GM23338 (cell line): ENCODE results near the gene BCL11B. TPM values are rescaled to one million over a fixed set of nuclear protein-coding genes. Genes with fewer than 3 reads are reported as not detected.

Experiments
- ATAC-seq: fragments of 200-7000 bp; cut with Tn5 transposase; 3 replicates; pipeline ENCODE4 v1.9.1; 2020
- DNase-seq: peaks from one replicate; pipeline ENCODE4 v3.0.0-alpha.2; 2015; ENCODE audit warnings: low spot score
- H2AFZ ChIP-seq: fragments of 200-600 bp; sonication (generic); 2 replicates; pipeline ENCODE4 v1.8.0; 2016; ENCODE audit warnings: antibody characterized with exemption, mild to moderate bottlenecking, moderate library complexity
- H3F3A ChIP-seq: fragments of 200-600 bp; sonication (generic); replicated peaks from 2 replicates; pipeline ENCODE4 v1.8.0; 2017; ENCODE audit warnings: antibody characterized with exemption, mixed run types, low read depth
- H3K27ac ChIP-seq: fragments of 200-600 bp; sonication (generic); 2 replicates; pipeline ENCODE4 v1.6.1; 2016; ENCODE audit warnings: low read depth
- H3K27me3 ChIP-seq: fragments of 200-600 bp; sonication (generic); 2 replicates; pipeline ENCODE4 v1.8.0; 2016; ENCODE audit warnings: mild to moderate bottlenecking, mixed run types, moderate library complexity; ENCODE audit not compliant: insufficient read depth
- H3K36me3 ChIP-seq: fragments of 200-600 bp; sonication (generic); 2 replicates; pipeline ENCODE4 v1.8.0; 2016; ENCODE audit warnings: mild to moderate bottlenecking; ENCODE audit not compliant: insufficient read depth
- H3K4me1 ChIP-seq: fragments of 200-600 bp; sonication (generic); 2 replicates; pipeline ENCODE4 v1.8.0; 2016; ENCODE audit warnings: mild to moderate bottlenecking, moderate library complexity; ENCODE audit not compliant: insufficient read depth
- H3K4me2 ChIP-seq: fragments of 200-600 bp; sonication (generic); 2 replicates; pipeline ENCODE4 v1.7.1; 2017; ENCODE audit warnings: mixed run types
- H3K4me3 ChIP-seq: fragments of 200-600 bp; sonication (generic); 2 replicates; pipeline ENCODE4 v1.6.1; 2016; ENCODE audit warnings: mixed run types
- H3K79me2 ChIP-seq: fragments of 200-600 bp; sonication (generic); replicated peaks from 2 replicates; pipeline ENCODE4 v1.8.0; 2017; ENCODE audit warnings: mild to moderate bottlenecking; ENCODE audit not compliant: insufficient read depth
- H3K9me2 ChIP-seq: fragments of 200-600 bp; sonication (generic); 2 replicates; pipeline ENCODE4 v1.8.0; 2017; ENCODE audit not compliant: insufficient read depth
- H4K20me1 ChIP-seq: fragments of 200-600 bp; sonication (generic); replicated peaks from 2 replicates; pipeline ENCODE4 v1.8.0; 2017; ENCODE audit warnings: mild to moderate bottlenecking; ENCODE audit not compliant: insufficient read depth
- H3K27ac Mint-ChIP-seq: 2 replicates; pipeline ENCODE4 v1.8.0; 2020; ENCODE audit warnings: inconsistent platforms, mild to moderate bottlenecking, moderate library complexity, mixed read lengths
- H3K27me3 Mint-ChIP-seq: 3 replicates; pipeline ENCODE4 v1.8.0; 2022; ENCODE audit warnings: low read depth, mild to moderate bottlenecking, moderate library complexity, mixed read lengths, inconsistent platforms; ENCODE audit not compliant: insufficient read depth, poor library complexity
- H3K36me3 Mint-ChIP-seq: 3 replicates; pipeline ENCODE4 v1.8.0; 2021; ENCODE audit warnings: low read depth, mild to moderate bottlenecking, inconsistent platforms, moderate library complexity, mixed read lengths
- H3K4me1 Mint-ChIP-seq: 3 replicates; pipeline ENCODE4 v1.8.0; 2020; ENCODE audit warnings: mild to moderate bottlenecking, inconsistent platforms, mixed read lengths
- H3K4me3 Mint-ChIP-seq: 3 replicates; pipeline ENCODE4 v1.8.0; 2021; ENCODE audit warnings: moderate library complexity, mild to moderate bottlenecking, inconsistent platforms, mixed read lengths
- H3K9me3 Mint-ChIP-seq: 3 replicates; pipeline ENCODE4 v1.8.0; 2020; ENCODE audit warnings: moderate library complexity, mild to moderate bottlenecking, inconsistent platforms, mixed read lengths
- EZH2 ChIP-seq: fragments of 200-600 bp; sonication (generic); IDR thresholded peaks from one replicate; pipeline ENCODE4 v1.8.0; 2017; ENCODE audit warnings: antibody characterized with exemption, mild to moderate bottlenecking, low read depth; ENCODE audit not compliant: unreplicated experiment
- EZH2phosphoT487 ChIP-seq: fragments of 200-600 bp; sonication (generic); IDR thresholded peaks from one replicate; pipeline ENCODE4 v1.8.1; 2018; ENCODE audit warnings: antibody characterized with exemption; ENCODE audit not compliant: unreplicated experiment
- JUNB ChIP-seq: IDR thresholded peaks from one replicate; pipeline ENCODE4 v1.6.1; 2016; ENCODE audit warnings: antibody characterized with exemption; ENCODE audit not compliant: unreplicated experiment
- NANOG ChIP-seq: IDR thresholded peaks from 2 replicates; pipeline ENCODE4 v1.6.1; 2016; ENCODE audit warnings: antibody characterized with exemption, borderline replicate concordance
- POLR2AphosphoS5 ChIP-seq: IDR thresholded peaks from 2 replicates; pipeline ENCODE4 v1.6.1; 2016; ENCODE audit warnings: antibody characterized with exemption, low read depth
- STAT1 ChIP-seq: IDR thresholded peaks from one replicate; pipeline ENCODE4 v1.6.1; 2016; ENCODE audit warnings: antibody characterized with exemption; ENCODE audit not compliant: unreplicated experiment
- ZNF114 ChIP-seq: fragments of 250-450 bp; sonication (Bioruptor Pico); IDR thresholded peaks from 2 replicates; pipeline ENCODE4 v1.5.0; 2020; ENCODE audit warnings: mild to moderate bottlenecking, moderate library complexity
- ZNF331 ChIP-seq: fragments of 250-450 bp; sonication (Bioruptor Pico); IDR thresholded peaks from 2 replicates; pipeline ENCODE4 v1.5.0; 2020; ENCODE audit warnings: low read depth, mild to moderate bottlenecking, moderate library complexity
- polyA plus RNA-seq: library from polyadenylated mRNA; unstranded; fragments of >200 nt; fragmentation: Nextera tagmentation; extraction: Ambion mirVana; gene quantifications from 2 replicates; pipeline ENCODE4 v1.2.1, GENCODE V29; 2016
- total RNA-seq: library from RNA; depleted of rRNA; stranded (reverse); fragments of >200 nt; shearing (Covaris generic); gene quantifications from 2 replicates; pipeline ENCODE4 v1.2.3, GENCODE V29; 2014
- TF ChIP-seq, protein P1 (sequence below): fragments of 250-450 bp; sonication (Bioruptor Pico); IDR thresholded peaks from 2 replicates; pipeline ENCODE4 v1.5.0; 2020; ENCODE audit warnings: mild to moderate bottlenecking, moderate library complexity
- TF ChIP-seq, protein P2 (sequence below), 2 experiments: fragments of 200-600 bp in 1 of 2; sonication (generic) in 1 of 2; conservative IDR thresholded peaks; 2 replicates each; pipeline versions ENCODE4 v1.5.1 to v1.6.1; 2016 to 2017; ENCODE audit warnings: antibody characterized with exemption in 2 of 2, low read depth in 2 of 2, mild to moderate bottlenecking in 2 of 2, moderate library complexity in 1 of 2
- TF ChIP-seq, protein P3 (sequence below): IDR thresholded peaks from one replicate; pipeline ENCODE4 v1.6.1; 2018; ENCODE audit warnings: antibody characterized with exemption; ENCODE audit not compliant: unreplicated experiment
- TF ChIP-seq, protein P4 (sequence below): IDR thresholded peaks from 2 replicates; pipeline ENCODE4 v1.6.1; 2016; ENCODE audit warnings: antibody characterized with exemption

The BCL11B gene
- total and polyA plus RNA-seq, 2 experiments from 2014 or later, result 2.4 to 6.7 TPM

DNA sequence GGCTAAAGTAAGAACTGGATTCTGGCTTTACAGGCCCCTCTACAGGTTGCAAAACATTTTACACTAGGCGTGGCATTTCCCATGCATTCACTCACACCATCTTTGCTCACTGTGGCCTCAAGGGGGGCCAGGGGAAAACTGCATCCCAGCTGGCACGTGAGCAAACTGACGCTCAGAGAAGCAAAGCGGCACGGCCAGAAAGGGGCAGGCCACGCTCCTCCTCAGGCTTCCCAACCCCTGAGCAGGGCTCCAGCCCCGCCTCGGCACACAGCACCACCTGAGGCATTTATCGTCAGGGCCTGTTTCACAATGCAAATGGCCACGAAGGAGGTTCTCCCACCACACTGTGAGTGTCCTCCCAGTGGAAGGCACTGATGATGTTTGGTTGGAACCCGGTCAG, 90.8 kb downstream of the BCL11B start:
- DNase-seq (no peak), ATAC-seq (no peak)
- Histone ChIP-seq H3F3A (no peaks in the 10 kb centered on the region), H3K9me2 (no peaks in the 10 kb centered on the region), H3K4me3 (no peak overlapping the region), H3K27me3 (no peaks in the 10 kb centered on the region), H3K4me1 (peaks cover 15% of the 10 kb centered on the region), H3K4me2 (no peak overlapping the region), H3K36me3 (no peaks in the 10 kb centered on the region), H3K27ac (no peak overlapping the region), H4K20me1 (no peaks in the 10 kb centered on the region; the same call in 1 of the 2 replicates), H3K79me2 (peaks cover 44% of the 10 kb centered on the region), H2AFZ (no peak overlapping the region)
- H3K36me3 Mint-ChIP-seq, result peaks cover 2% of the 10 kb centered on the region; the same call in 1 of the 3 replicates
- H3K4me3 Mint-ChIP-seq, result no peak overlapping the region
- peaks cover 25% of the 10 kb centered on the region for H3K4me1 Mint-ChIP-seq
- H3K27me3 Mint-ChIP-seq, result peaks cover 5% of the 10 kb centered on the region
- no peaks in the 10 kb centered on the region for H3K9me3 Mint-ChIP-seq
- TF ChIP-seq, protein P1, sequence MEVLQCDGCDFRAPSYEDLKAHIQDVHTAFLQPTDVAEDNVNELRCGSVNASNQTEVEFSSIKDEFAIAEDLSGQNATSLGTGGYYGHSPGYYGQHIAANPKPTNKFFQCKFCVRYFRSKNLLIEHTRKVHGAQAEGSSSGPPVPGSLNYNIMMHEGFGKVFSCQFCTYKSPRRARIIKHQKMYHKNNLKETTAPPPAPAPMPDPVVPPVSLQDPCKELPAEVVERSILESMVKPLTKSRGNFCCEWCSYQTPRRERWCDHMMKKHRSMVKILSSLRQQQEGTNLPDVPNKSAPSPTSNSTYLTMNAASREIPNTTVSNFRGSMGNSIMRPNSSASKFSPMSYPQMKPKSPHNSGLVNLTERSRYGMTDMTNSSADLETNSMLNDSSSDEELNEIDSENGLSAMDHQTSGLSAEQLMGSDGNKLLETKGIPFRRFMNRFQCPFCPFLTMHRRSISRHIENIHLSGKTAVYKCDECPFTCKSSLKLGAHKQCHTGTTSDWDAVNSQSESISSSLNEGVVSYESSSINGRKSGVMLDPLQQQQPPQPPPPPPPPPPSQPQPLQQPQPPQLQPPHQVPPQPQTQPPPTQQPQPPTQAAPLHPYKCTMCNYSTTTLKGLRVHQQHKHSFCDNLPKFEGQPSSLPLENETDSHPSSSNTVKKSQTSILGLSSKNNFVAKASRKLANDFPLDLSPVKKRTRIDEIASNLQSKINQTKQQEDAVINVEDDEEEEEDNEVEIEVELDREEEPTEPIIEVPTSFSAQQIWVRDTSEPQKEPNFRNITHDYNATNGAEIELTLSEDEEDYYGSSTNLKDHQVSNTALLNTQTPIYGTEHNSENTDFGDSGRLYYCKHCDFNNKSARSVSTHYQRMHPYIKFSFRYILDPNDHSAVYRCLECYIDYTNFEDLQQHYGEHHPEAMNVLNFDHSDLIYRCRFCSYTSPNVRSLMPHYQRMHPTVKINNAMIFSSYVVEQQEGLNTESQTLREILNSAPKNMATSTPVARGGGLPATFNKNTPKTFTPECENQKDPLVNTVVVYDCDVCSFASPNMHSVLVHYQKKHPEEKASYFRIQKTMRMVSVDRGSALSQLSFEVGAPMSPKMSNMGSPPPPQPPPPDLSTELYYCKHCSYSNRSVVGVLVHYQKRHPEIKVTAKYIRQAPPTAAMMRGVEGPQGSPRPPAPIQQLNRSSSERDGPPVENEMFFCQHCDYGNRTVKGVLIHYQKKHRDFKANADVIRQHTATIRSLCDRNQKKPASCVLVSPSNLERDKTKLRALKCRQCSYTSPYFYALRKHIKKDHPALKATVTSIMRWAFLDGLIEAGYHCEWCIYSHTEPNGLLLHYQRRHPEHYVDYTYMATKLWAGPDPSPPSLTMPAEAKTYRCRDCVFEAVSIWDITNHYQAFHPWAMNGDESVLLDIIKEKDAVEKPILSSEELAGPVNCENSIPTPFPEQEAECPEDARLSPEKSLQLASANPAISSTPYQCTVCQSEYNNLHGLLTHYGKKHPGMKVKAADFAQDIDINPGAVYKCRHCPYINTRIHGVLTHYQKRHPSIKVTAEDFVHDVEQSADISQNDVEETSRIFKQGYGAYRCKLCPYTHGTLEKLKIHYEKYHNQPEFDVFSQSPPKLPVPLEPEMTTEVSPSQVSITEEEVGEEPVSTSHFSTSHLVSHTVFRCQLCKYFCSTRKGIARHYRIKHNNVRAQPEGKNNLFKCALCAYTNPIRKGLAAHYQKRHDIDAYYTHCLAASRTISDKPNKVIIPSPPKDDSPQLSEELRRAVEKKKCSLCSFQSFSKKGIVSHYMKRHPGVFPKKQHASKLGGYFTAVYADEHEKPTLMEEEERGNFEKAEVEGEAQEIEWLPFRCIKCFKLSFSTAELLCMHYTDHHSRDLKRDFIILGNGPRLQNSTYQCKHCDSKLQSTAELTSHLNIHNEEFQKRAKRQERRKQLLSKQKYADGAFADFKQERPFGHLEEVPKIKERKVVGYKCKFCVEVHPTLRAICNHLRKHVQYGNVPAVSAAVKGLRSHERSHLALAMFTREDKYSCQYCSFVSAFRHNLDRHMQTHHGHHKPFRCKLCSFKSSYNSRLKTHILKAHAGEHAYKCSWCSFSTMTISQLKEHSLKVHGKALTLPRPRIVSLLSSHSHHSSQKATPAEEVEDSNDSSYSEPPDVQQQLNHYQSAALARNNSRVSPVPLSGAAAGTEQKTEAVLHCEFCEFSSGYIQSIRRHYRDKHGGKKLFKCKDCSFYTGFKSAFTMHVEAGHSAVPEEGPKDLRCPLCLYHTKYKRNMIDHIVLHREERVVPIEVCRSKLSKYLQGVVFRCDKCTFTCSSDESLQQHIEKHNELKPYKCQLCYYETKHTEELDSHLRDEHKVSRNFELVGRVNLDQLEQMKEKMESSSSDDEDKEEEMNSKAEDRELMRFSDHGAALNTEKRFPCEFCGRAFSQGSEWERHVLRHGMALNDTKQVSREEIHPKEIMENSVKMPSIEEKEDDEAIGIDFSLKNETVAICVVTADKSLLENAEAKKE (CRISPR knock-in tag), result no peak
- TF ChIP-seq, protein P2, sequence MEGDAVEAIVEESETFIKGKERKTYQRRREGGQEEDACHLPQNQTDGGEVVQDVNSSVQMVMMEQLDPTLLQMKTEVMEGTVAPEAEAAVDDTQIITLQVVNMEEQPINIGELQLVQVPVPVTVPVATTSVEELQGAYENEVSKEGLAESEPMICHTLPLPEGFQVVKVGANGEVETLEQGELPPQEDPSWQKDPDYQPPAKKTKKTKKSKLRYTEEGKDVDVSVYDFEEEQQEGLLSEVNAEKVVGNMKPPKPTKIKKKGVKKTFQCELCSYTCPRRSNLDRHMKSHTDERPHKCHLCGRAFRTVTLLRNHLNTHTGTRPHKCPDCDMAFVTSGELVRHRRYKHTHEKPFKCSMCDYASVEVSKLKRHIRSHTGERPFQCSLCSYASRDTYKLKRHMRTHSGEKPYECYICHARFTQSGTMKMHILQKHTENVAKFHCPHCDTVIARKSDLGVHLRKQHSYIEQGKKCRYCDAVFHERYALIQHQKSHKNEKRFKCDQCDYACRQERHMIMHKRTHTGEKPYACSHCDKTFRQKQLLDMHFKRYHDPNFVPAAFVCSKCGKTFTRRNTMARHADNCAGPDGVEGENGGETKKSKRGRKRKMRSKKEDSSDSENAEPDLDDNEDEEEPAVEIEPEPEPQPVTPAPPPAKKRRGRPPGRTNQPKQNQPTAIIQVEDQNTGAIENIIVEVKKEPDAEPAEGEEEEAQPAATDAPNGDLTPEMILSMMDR (conservative IDR thresholded peaks at IDR 0.05; ENCODE audit: low read depth in 2 of 2), result no peak
- TF ChIP-seq NANOG (no peak), STAT1 (no peak), ZNF114 (CRISPR knock-in tag) (no peak), ZNF331 (CRISPR knock-in tag) (no peak), EZH2 (no peak), JUNB (no peak), EZH2phosphoT487 (no peak), POLR2AphosphoS5 (no peak)
- TF ChIP-seq, protein P3, sequence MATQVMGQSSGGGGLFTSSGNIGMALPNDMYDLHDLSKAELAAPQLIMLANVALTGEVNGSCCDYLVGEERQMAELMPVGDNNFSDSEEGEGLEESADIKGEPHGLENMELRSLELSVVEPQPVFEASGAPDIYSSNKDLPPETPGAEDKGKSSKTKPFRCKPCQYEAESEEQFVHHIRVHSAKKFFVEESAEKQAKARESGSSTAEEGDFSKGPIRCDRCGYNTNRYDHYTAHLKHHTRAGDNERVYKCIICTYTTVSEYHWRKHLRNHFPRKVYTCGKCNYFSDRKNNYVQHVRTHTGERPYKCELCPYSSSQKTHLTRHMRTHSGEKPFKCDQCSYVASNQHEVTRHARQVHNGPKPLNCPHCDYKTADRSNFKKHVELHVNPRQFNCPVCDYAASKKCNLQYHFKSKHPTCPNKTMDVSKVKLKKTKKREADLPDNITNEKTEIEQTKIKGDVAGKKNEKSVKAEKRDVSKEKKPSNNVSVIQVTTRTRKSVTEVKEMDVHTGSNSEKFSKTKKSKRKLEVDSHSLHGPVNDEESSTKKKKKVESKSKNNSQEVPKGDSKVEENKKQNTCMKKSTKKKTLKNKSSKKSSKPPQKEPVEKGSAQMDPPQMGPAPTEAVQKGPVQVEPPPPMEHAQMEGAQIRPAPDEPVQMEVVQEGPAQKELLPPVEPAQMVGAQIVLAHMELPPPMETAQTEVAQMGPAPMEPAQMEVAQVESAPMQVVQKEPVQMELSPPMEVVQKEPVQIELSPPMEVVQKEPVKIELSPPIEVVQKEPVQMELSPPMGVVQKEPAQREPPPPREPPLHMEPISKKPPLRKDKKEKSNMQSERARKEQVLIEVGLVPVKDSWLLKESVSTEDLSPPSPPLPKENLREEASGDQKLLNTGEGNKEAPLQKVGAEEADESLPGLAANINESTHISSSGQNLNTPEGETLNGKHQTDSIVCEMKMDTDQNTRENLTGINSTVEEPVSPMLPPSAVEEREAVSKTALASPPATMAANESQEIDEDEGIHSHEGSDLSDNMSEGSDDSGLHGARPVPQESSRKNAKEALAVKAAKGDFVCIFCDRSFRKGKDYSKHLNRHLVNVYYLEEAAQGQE, result no peak
- TF ChIP-seq, protein P4, sequence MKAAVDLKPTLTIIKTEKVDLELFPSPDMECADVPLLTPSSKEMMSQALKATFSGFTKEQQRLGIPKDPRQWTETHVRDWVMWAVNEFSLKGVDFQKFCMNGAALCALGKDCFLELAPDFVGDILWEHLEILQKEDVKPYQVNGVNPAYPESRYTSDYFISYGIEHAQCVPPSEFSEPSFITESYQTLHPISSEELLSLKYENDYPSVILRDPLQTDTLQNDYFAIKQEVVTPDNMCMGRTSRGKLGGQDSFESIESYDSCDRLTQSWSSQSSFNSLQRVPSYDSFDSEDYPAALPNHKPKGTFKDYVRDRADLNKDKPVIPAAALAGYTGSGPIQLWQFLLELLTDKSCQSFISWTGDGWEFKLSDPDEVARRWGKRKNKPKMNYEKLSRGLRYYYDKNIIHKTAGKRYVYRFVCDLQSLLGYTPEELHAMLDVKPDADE, result no peak
- no peak overlapping the region for H3K27ac Mint-ChIP-seq
